Activated CD4-positive, alpha-beta T cell treated with anti-CD3 and anti-CD28 coated beads for 36 hours (primary cell): Measurements from ENCODE around the gene CCSER1. TPM values are rescaled to one million over a fixed set of nuclear protein-coding genes. Genes with fewer than 3 reads are reported as not detected.
"Not testable (repeated sequence)": the region's sequence is repeated elsewhere in the genome, so short reads cannot be mapped to it uniquely, and the experiment has no call there.

Experiments used
- ATAC-seq: fragments of 200-7000 bp; cut with Tn5 transposase; one replicate; pipeline ENCODE4 v1.10.0; 2021; ENCODE audit warnings: mild to moderate bottlenecking, moderate library complexity
- CTCF ChIA-PET: fragments of 350-600 bp; sonication (Branson Sonifier 250); formaldehyde crosslinking; loops from one replicate; lab custom pipeline; 2021; ENCODE audit warnings: antibody characterized with exemption; lab: Charles Lee
- POLR2A ChIA-PET: fragments of 350-600 bp; sonication (Branson Sonifier 250); formaldehyde crosslinking; loops from one replicate; lab custom pipeline; 2021; ENCODE audit warnings: antibody characterized with exemption, inconsistent platforms; lab: Charles Lee
- DNase-seq: peaks from one replicate; pipeline ENCODE4 v3.0.0-alpha.2; 2020
- H3K27ac Mint-ChIP-seq: one replicate; pipeline ENCODE4 v1.8.0; 2021; ENCODE audit warnings: mixed read lengths
- H3K27me3 Mint-ChIP-seq: one replicate; pipeline ENCODE4 v1.8.0; 2021; ENCODE audit warnings: mixed read lengths
- H3K36me3 Mint-ChIP-seq: one replicate; pipeline ENCODE4 v1.8.0; 2021; ENCODE audit warnings: low read depth, mixed read lengths
- H3K4me1 Mint-ChIP-seq: one replicate; pipeline ENCODE4 v1.8.0; 2021; ENCODE audit warnings: mixed read lengths
- H3K4me3 Mint-ChIP-seq: one replicate; pipeline ENCODE4 v1.8.0; 2021; ENCODE audit warnings: mild to moderate bottlenecking, moderate library complexity, mixed read lengths
- H3K9me3 Mint-ChIP-seq: one replicate; pipeline ENCODE4 v1.8.0; 2021; ENCODE audit warnings: low read depth, mixed read lengths
- intact Hi-C, 2 experiments: fragments of 100-400 bp; cut with DNase I in 1 of 2; cut with micrococcal nuclease in 1 of 2; formaldehyde crosslinking; loops; one replicate each; pipeline versions ENCODE4 v1.14.2 to v1.15.1; 2022 to 2024; cut with DNase I, micrococcal nuclease
- total RNA-seq, 2 experiments: library from RNA; stranded (reverse); gene quantifications; one replicate each; pipeline ENCODE4 v1.2.3, GENCODE V29; 2021

Gene CCSER1
- total RNA-seq, 2 experiments from 2014 or later, result 0.14 TPM; not detected in 1

DNA sequence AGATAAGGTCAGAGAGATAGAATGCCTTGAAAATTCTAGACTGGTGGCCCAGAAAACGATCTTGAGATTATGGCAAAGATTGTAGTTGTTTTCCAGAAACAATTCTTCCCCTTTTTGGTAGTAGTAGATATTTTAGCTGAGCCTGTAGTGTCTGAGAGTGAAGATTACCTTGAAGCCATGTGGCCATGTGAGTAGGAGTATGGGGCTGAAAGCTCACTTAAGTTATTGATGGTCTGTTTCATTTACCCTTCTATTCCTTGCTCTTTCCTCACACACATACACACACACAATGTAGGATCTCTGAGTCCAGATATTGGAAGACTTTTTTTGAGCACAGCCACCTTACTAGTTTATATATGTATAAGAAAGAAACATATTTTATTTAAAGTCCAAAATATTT lies 1234.9 kb downstream of the CCSER1 start:
- no peak for DNase-seq
- ChIA-PET POLR2A (no interaction called here), CTCF (no interaction called here)
- no peak for ATAC-seq
- H3K4me3 Mint-ChIP-seq, result no peak overlapping the region
- no peaks in the 10 kb centered on the region for H3K27me3 Mint-ChIP-seq
- H3K4me1 Mint-ChIP-seq, result no peaks in the 10 kb centered on the region
- peaks cover 4% of the 10 kb centered on the region for H3K9me3 Mint-ChIP-seq
- no peak overlapping the region for H3K27ac Mint-ChIP-seq
- H3K36me3 Mint-ChIP-seq, result no peaks in the 10 kb centered on the region
- intact Hi-C loops, result no loop called here

DNA sequence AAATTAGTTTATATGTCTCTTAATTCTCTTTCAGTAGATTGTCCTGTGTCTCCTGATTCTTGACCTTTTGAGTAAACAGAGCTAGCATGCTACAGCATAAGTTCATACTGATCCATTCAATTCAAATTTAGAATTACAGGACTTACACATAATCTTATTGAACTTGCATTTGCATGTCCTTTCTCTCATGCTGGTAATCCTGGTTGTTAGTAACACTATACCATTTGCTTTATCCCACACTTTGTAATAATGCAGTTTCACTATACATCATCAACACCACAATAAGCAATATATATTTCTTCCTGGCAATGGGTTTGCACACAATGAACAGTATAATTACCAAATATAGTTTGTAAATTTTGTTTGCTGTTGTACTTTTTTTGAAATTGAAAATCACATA lies 1239.4 kb downstream of the CCSER1 start:
- H3K27ac Mint-ChIP-seq, result no peak overlapping the region
- ATAC-seq, result no peak
- H3K4me3 Mint-ChIP-seq, result no peak overlapping the region
- no peak for DNase-seq
- POLR2A ChIA-PET, result no interaction called here
- CTCF ChIA-PET, result no interaction called here
- no peaks in the 10 kb centered on the region for H3K4me1 Mint-ChIP-seq
- intact Hi-C loops, result no loop called here
- no peaks in the 10 kb centered on the region for H3K36me3 Mint-ChIP-seq
- H3K9me3 Mint-ChIP-seq, result peaks cover 4% of the 10 kb centered on the region
- no peaks in the 10 kb centered on the region for H3K27me3 Mint-ChIP-seq

DNA sequence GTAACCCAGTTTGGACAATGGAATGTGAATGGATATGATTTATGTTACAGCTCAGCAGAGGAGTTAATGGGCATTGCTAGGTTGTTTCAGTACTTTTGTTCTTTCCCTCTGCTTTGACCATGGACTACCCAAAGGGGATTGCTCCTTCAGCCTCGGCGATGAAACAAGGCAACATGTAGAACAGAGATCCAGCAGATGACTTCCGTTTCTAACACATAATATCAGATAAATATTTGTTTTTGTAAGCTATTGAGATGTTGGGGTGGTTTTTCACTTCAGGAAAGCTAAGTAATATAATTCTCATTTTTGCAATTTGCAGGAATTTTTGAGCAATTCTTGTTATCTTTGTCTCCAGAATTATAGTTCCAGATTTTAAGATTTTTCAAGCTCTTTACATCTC lies 1241.9 kb downstream of the CCSER1 start:
- DNase-seq, result no peak
- CTCF ChIA-PET, result no interaction called here
- H3K9me3 Mint-ChIP-seq, result peaks cover 13% of the 10 kb centered on the region
- no peaks in the 10 kb centered on the region for H3K36me3 Mint-ChIP-seq
- no peaks in the 10 kb centered on the region for H3K27me3 Mint-ChIP-seq
- H3K4me1 Mint-ChIP-seq, result no peaks in the 10 kb centered on the region
- no peak overlapping the region for H3K4me3 Mint-ChIP-seq
- intact Hi-C loops, result no loop called here
- H3K27ac Mint-ChIP-seq, result no peak overlapping the region
- POLR2A ChIA-PET, result no interaction called here
- no peak for ATAC-seq

DNA sequence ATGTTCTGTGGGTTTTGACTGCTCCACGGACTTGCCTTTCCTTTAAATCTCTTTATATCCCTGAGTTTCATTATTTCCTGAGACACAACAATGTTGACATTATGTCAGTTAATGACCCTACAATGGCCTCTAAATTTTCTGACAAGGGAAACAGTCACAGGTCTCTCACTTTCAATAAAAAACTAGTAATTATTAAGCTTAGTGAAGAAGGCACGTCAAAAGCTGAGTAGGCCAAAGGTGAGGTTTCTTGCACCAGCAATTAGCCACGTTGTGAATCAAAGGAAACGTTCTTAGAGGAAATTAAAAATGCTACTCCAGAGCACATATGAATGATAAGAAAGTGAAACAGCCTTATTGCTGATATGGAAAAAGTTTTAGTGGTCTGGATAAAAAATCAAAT lies 1246.4 kb downstream of the CCSER1 start:
- Mint-ChIP-seq H3K9me3 (peaks cover 20% of the 10 kb centered on the region), H3K27ac (no peak overlapping the region), H3K36me3 (no peaks in the 10 kb centered on the region), H3K27me3 (no peaks in the 10 kb centered on the region), H3K4me3 (no peak overlapping the region), H3K4me1 (no peaks in the 10 kb centered on the region)
- intact Hi-C loops, result no loop called here
- no peak for ATAC-seq
- ChIA-PET POLR2A (no interaction called here), CTCF (no interaction called here)
- no peak for DNase-seq

DNA sequence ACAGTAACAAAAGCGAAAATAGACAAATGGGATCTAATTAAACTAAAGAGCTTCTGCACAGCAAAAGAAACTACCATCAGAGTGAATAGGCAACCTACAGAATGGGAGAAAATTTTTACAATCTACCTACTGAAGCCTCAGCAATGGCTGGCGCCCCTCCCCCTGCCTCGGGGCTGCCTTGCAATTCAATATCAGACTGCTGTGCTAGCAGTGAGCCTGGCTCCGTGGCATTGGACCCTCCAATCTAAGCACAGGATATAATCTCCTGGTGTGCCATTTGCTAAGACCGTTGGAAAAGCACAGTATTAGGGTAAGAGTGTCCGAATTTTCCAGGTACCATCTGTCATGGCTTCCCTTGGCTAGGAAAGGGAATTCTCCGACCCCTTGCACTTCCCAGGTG lies 1278.2 kb downstream of the CCSER1 start:
- H3K9me3 Mint-ChIP-seq, result peaks cover 11% of the 10 kb centered on the region
- DNase-seq, ATAC-seq, H3K27me3 Mint-ChIP-seq, intact Hi-C loops, CTCF ChIA-PET, POLR2A ChIA-PET, H3K36me3 Mint-ChIP-seq, H3K4me1 Mint-ChIP-seq, H3K4me3 Mint-ChIP-seq, H3K27ac Mint-ChIP-seq: not testable (repeated sequence)

DNA sequence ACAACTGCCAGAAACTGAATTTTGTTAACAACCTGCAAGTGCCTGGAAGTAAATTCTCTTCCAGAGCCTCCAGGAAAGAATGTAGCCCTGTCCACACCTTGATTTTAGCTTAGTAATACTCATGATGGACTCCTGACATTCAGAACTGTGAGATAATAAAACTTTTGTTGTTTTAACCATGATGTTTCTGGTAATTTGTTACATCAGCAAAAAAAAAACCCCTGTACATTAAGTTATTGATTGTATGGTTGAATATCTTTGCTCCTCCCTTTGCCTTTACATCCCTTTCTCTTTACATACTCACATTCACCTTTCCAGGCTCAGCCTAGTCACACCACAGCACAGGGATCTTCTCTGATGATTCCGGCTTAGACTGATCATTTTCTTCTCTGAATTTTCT lies 1294.8 kb downstream of the CCSER1 start:
- Mint-ChIP-seq H3K27me3 (no peaks in the 10 kb centered on the region), H3K36me3 (no peaks in the 10 kb centered on the region), H3K4me3 (no peak overlapping the region), H3K27ac (no peak overlapping the region), H3K9me3 (peaks cover 17% of the 10 kb centered on the region), H3K4me1 (no peaks in the 10 kb centered on the region)
- no peak for DNase-seq
- ChIA-PET CTCF (no interaction called here), POLR2A (no interaction called here)
- intact Hi-C loops, result no loop called here
- no peak for ATAC-seq

DNA sequence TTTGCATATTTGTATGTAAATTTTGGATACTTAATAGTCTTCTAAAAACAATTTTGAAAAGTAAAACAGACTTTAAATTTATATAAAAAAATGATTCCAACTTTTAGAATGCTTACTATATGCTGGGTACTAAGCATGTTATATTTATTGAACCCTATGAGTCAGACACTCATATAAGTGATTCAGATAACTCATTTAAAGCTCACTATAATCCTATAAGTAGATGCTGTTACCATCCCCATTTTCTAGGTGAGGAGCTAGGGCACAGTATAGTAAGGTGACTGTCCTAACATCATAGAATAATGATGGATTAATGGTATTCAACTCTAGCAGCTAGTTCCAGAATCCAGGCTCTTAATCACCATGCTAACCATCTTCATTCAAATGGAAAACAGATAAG lies 1299.5 kb downstream of the CCSER1 start:
- DNase-seq (no peak), ATAC-seq (no peak)
- H3K4me3 Mint-ChIP-seq, result no peak overlapping the region
- no peaks in the 10 kb centered on the region for H3K36me3 Mint-ChIP-seq
- intact Hi-C loops, result no loop called here
- no peaks in the 10 kb centered on the region for H3K27me3 Mint-ChIP-seq
- H3K27ac Mint-ChIP-seq, result no peak overlapping the region
- CTCF ChIA-PET, result interaction anchor here (0.8 kb wide), 1 partner anchor 1303 kb away, joined by 3 read pairs; no protein-coding TSS in a partner anchor
- H3K9me3 Mint-ChIP-seq, result peaks cover 6% of the 10 kb centered on the region
- H3K4me1 Mint-ChIP-seq, result no peaks in the 10 kb centered on the region
- POLR2A ChIA-PET, result no interaction called here

DNA sequence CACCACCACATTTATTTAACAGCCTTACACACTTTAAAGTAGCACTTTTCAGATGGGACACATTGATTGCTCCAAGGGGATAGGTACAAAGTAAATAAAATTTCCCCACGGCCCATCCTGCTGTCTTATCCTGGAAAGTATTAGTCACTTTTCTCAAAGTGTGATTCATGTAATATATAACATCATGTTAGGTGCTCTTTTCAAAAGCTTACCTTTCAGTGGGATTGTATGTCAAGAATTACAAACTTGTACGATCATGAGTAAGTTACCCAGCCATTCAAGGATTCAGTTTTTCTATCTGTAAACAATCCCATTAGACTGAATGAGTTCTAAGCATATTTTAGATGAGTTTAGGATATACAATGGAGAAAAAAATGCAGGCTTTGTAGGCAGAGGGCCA lies 1300.0 kb downstream of the CCSER1 start:
- ChIA-PET CTCF (interaction anchor here (0.8 kb wide), 1 partner anchor 1303 kb away, joined by 3 read pairs; no protein-coding TSS in a partner anchor), POLR2A (no interaction called here)
- no peaks in the 10 kb centered on the region for H3K36me3 Mint-ChIP-seq
- ATAC-seq (no peak), DNase-seq (no peak)
- no peak overlapping the region for H3K4me3 Mint-ChIP-seq
- no peaks in the 10 kb centered on the region for H3K27me3 Mint-ChIP-seq
- H3K4me1 Mint-ChIP-seq, result no peaks in the 10 kb centered on the region
- H3K27ac Mint-ChIP-seq, result no peak overlapping the region
- peaks cover 7% of the 10 kb centered on the region for H3K9me3 Mint-ChIP-seq
- intact Hi-C loops, result no loop called here

DNA sequence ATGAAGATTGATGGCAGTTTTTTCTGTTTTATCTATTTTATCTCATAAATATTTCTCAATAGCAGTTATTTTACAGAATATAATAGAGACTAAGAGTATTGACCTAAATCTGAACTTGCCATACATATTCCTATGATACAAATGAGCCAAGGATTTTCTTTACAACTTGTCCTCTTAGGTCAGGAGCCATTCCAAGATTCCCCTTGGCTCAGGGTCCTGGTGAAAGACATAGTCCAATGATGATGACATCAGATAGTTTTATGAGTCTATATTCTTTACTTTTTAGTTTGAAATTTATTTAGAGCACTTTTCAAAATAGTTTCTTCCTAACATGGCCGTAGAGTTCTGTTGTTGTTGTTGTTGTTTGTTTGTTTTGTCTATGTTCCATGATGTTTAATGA lies 1307.4 kb downstream of the CCSER1 start:
- Mint-ChIP-seq H3K4me1 (no peaks in the 10 kb centered on the region), H3K4me3 (no peak overlapping the region), H3K27ac (no peak overlapping the region), H3K27me3 (no peaks in the 10 kb centered on the region), H3K9me3 (peaks cover 5% of the 10 kb centered on the region), H3K36me3 (no peaks in the 10 kb centered on the region)
- intact Hi-C loops, result no loop called here
- ChIA-PET POLR2A (no interaction called here), CTCF (no interaction called here)
- ATAC-seq (no peak), DNase-seq (no peak)

DNA sequence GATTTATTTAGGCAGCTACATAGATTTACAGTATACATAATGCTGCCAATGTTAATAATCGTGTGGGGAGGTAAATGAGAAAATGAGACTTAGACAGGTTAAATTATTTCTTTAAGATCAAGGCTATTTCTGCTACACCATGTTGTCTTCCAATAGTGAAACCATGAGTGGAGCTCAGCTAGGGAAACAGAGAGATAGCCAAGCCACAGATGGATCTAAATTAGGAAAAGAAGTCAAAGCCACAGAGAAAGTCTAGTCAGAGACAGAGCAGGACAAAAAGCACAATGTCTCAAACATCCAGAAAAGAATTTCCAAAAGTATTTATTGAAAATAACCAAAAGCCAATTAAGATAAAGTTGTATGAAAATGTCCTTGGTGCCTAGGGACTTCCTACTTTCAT lies 1309.4 kb downstream of the CCSER1 start:
- Mint-ChIP-seq H3K27me3 (no peaks in the 10 kb centered on the region), H3K36me3 (no peaks in the 10 kb centered on the region), H3K4me1 (no peaks in the 10 kb centered on the region), H3K9me3 (peaks cover 8% of the 10 kb centered on the region), H3K4me3 (no peak overlapping the region), H3K27ac (no peak overlapping the region)
- POLR2A ChIA-PET, result no interaction called here
- intact Hi-C loops, result no loop called here
- DNase-seq (no peak), ATAC-seq (no peak)
- CTCF ChIA-PET, result no interaction called here

DNA sequence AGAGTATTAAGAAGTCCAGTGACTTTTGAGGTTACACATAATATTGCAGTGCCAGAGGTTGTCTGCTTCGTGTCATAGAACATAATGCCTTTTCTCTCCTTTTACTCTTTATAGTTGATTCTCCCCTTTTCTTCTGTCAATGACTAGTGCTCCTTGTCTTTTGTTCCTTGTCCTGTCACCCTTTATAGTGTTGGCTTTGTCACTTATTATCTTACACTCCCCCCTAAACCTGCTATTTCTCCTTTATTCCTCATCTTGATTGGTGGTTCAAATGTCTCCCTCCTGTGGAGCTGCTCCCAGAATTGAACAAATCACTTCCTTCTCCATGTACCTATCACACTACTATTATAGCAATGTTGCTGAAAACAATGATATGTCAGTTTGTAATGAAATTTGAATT lies 1320.0 kb downstream of the CCSER1 start:
- H3K27ac Mint-ChIP-seq, result no peak overlapping the region
- no peaks in the 10 kb centered on the region for H3K27me3 Mint-ChIP-seq
- DNase-seq, result no peak
- peaks cover 12% of the 10 kb centered on the region for H3K9me3 Mint-ChIP-seq
- CTCF ChIA-PET, result no interaction called here
- H3K4me1 Mint-ChIP-seq, result no peaks in the 10 kb centered on the region
- no peaks in the 10 kb centered on the region for H3K36me3 Mint-ChIP-seq
- no peak overlapping the region for H3K4me3 Mint-ChIP-seq
- ATAC-seq, result no peak
- POLR2A ChIA-PET, result no interaction called here
- intact Hi-C loops, result no loop called here

DNA sequence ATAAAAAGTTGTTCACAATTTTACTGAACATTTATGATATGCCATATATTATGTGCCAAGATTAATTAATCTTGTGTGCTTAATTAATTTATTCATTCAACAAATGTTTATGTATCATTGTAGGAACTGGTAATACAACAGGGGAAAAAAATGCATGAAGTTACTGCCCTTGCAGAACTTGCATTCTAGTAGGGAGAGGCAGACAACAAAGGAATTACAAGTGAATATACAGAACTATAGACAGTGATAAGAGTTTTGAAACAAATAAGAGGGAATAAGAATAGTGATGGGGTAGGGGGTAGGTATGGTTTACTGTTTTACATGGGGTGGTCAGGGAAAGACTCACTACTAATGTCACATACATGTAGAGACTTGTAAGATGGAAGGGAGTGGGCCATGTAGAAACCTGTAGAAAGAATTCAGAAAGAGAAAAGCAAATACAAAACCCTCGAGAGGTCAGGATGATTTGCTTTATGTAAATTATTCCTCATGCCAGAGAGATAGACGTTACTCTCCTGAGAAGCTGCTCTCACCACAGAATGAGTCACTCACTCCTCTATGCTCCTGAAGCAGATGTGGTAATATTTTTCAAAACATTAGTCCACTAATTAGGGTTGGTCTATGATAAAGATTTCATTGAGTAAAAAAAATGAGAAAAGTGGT lies 1321.6 kb downstream of the CCSER1 start:
- Mint-ChIP-seq H3K36me3 (no peaks in the 10 kb centered on the region), H3K9me3 (peaks cover 13% of the 10 kb centered on the region), H3K4me1 (no peaks in the 10 kb centered on the region)

More for the DNA sequence above, 1321.6 kb downstream of the CCSER1 start:
- CTCF ChIA-PET, result no interaction called here
- H3K27me3 Mint-ChIP-seq, result no peaks in the 10 kb centered on the region
- H3K27ac Mint-ChIP-seq, result no peak overlapping the region
- intact Hi-C loops, result no loop called here
- DNase-seq (no peak), ATAC-seq (no peak)
- no peak overlapping the region for H3K4me3 Mint-ChIP-seq
- POLR2A ChIA-PET, result no interaction called here
